ENCODE data around the gene SIGLEC12.

SIGLEC12 gene

DNA sequence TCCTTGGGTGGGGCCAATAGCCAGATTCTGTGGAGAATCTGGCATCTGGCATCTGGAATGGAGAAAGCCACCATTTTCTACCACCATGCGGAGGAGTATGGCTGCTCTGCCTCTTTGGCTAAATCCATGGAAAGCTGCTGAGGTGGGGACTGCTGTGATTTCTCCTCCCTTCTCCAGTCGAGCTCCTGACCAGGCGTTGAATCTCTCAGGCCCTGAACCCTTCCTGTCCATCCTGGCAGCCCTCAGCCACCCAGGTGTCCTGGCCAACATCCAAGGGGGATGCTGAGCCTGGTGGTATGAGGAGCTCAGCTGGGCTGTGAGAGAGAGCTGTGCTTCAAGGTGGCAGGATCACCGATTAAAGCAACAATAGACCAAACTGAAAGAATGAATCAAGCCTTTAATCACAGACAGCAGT, 47.3 kb upstream of the SIGLEC12 start:
- no peak for TF ChIP-seq EZH2phosphoT487 (IDR thresholded peaks at IDR 0.05; ENCODE audit: low read length)
- TF ChIP-seq, protein P1, sequence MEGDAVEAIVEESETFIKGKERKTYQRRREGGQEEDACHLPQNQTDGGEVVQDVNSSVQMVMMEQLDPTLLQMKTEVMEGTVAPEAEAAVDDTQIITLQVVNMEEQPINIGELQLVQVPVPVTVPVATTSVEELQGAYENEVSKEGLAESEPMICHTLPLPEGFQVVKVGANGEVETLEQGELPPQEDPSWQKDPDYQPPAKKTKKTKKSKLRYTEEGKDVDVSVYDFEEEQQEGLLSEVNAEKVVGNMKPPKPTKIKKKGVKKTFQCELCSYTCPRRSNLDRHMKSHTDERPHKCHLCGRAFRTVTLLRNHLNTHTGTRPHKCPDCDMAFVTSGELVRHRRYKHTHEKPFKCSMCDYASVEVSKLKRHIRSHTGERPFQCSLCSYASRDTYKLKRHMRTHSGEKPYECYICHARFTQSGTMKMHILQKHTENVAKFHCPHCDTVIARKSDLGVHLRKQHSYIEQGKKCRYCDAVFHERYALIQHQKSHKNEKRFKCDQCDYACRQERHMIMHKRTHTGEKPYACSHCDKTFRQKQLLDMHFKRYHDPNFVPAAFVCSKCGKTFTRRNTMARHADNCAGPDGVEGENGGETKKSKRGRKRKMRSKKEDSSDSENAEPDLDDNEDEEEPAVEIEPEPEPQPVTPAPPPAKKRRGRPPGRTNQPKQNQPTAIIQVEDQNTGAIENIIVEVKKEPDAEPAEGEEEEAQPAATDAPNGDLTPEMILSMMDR (IDR thresholded peaks at IDR 0.05; ENCODE audit: low read length): no peak
- no peak for TF ChIP-seq EZH2 (optimal IDR thresholded peaks at IDR 0.05; ENCODE audit: low read depth, low read length)
- H3K4me2 ChIP-seq (ENCODE audit: low read depth, low read length): no peak overlapping the region
- H3K9ac ChIP-seq (ENCODE audit: low read length): no peak overlapping the region
- no peak for DNase-seq
- H2AFZ ChIP-seq (ENCODE audit: low read length): no peak overlapping the region
- H3K27me3 ChIP-seq (replicated peaks; ENCODE audit: insufficient read depth, low read length): no peaks in the 10 kb centered on the region
- H3K79me2 ChIP-seq (ENCODE audit: low read length): no peaks in the 10 kb centered on the region
- no peak overlapping the region for H3K4me3 ChIP-seq (ENCODE audit: low read length)
- no peaks in the 10 kb centered on the region for H3K4me1 ChIP-seq (ENCODE audit: low read length)
- H4K20me1 ChIP-seq (ENCODE audit: insufficient read depth, low read length): no peaks in the 10 kb centered on the region
- no peaks in the 10 kb centered on the region for H3K9me3 ChIP-seq (replicated peaks; ENCODE audit: insufficient read depth, low read length)
- no peaks in the 10 kb centered on the region for H3K36me3 ChIP-seq (replicated peaks; ENCODE audit: insufficient read depth, low read length)
- H3F3A ChIP-seq (ENCODE audit: insufficient read depth, low read length): no peaks in the 10 kb centered on the region
- H3K9me2 ChIP-seq (replicated peaks; ENCODE audit: insufficient read depth, low read length): no peaks in the 10 kb centered on the region
- no peak overlapping the region for H3K27ac ChIP-seq (ENCODE audit: low read length)

DNA sequence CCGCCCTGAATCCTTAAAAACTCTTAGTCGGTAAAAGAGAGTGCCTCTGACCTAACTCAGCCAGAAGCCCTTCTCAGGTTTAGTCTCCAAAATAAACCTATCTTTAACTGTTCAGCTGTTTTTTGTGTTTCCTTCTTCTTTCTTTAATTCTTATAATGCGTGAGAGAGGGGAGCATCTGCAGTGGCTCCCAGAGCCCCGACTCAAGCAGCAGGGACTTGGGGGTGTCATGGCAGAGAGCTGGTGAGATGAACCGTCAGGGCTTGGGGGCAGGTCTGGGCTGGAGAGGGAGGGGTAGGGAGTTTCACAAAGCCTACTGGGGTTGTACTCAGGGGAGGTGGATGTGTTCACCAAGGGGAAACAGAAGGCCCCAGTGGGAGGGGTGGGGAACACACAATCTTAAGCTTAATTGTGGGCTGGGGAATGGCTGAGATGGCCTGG, 46.6 kb upstream of the SIGLEC12 start:
- Histone ChIP-seq H3K27ac (ENCODE audit: low read length) (no peak overlapping the region), H3K4me3 (ENCODE audit: low read length) (no peak overlapping the region), H3F3A (ENCODE audit: insufficient read depth, low read length) (no peaks in the 10 kb centered on the region), H3K9ac (ENCODE audit: low read length) (no peak overlapping the region), H3K36me3 (replicated peaks; ENCODE audit: insufficient read depth, low read length) (no peaks in the 10 kb centered on the region), H2AFZ (ENCODE audit: low read length) (no peak overlapping the region), H3K4me2 (ENCODE audit: low read depth, low read length) (no peak overlapping the region), H3K9me3 (replicated peaks; ENCODE audit: insufficient read depth, low read length) (no peaks in the 10 kb centered on the region), H3K79me2 (ENCODE audit: low read length) (no peaks in the 10 kb centered on the region), H4K20me1 (ENCODE audit: insufficient read depth, low read length) (no peaks in the 10 kb centered on the region), H3K9me2 (replicated peaks; ENCODE audit: insufficient read depth, low read length) (no peaks in the 10 kb centered on the region), H3K4me1 (ENCODE audit: low read length) (no peaks in the 10 kb centered on the region), H3K27me3 (replicated peaks; ENCODE audit: insufficient read depth, low read length) (no peaks in the 10 kb centered on the region)
- TF ChIP-seq EZH2 (optimal IDR thresholded peaks at IDR 0.05; ENCODE audit: low read depth, low read length) (no peak), EZH2phosphoT487 (IDR thresholded peaks at IDR 0.05; ENCODE audit: low read length) (no peak)
- TF ChIP-seq, protein P1 (IDR thresholded peaks at IDR 0.05; ENCODE audit: low read length): no peak
- no peak for DNase-seq

DNA sequence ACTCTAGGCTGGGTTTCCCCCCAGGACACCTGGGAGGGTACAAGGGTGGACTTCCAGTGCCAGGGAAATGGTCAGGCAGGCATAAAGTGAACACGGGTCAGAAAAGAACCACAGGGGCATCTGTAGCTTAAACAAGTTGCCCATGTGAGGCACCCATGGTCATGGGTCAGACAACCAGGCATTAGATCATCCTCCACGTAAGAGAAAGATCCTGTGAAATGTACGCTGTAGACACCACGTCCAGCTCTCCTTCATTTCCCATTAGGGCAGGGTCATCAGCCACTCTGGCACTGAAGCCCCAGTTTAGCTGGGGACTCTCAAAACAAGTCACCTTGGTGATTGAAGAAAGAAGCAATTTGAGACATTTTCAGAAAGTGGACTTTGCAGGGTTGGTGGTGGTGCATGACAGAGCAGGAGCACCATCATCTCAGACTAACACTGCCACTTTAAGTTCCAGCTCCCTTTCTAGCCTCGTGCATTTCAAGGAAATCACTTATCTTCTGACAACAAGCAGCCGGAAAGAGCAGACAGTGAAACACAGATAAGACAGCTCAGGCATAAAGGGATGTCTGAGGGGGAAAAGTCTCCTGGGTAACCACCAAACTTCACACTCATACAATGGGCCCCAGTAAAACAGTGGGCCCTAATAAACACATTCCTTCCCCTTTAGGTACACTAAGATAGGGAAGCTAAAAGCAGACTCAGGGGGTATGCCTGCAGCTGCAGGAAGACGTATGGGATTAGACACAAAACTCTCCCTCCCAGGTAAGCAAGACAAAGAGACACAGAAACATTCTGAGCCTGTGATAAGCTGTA, 46.0 kb upstream of the SIGLEC12 start:
- Histone ChIP-seq H3K9me3 (replicated peaks; ENCODE audit: insufficient read depth, low read length) (no peaks in the 10 kb centered on the region), H3K27me3 (replicated peaks; ENCODE audit: insufficient read depth, low read length) (no peaks in the 10 kb centered on the region), H2AFZ (ENCODE audit: low read length) (no peak overlapping the region), H3K4me2 (ENCODE audit: low read depth, low read length) (no peak overlapping the region), H3K79me2 (ENCODE audit: low read length) (no peaks in the 10 kb centered on the region), H3K9me2 (replicated peaks; ENCODE audit: insufficient read depth, low read length) (no peaks in the 10 kb centered on the region), H3K36me3 (replicated peaks; ENCODE audit: insufficient read depth, low read length) (no peaks in the 10 kb centered on the region), H4K20me1 (ENCODE audit: insufficient read depth, low read length) (no peaks in the 10 kb centered on the region), H3F3A (ENCODE audit: insufficient read depth, low read length) (no peaks in the 10 kb centered on the region), H3K4me3 (ENCODE audit: low read length) (no peak overlapping the region), H3K4me1 (ENCODE audit: low read length) (no peaks in the 10 kb centered on the region), H3K9ac (ENCODE audit: low read length) (no peak overlapping the region), H3K27ac (ENCODE audit: low read length) (no peak overlapping the region)
- TF ChIP-seq EZH2 (optimal IDR thresholded peaks at IDR 0.05; ENCODE audit: low read depth, low read length) (no peak), EZH2phosphoT487 (IDR thresholded peaks at IDR 0.05; ENCODE audit: low read length) (no peak)
- TF ChIP-seq, protein P1 (IDR thresholded peaks at IDR 0.05; ENCODE audit: low read length): no peak
- no peak for DNase-seq

Measured in MM.1S (cell line).